Left hindlimb (tissue), 1 donor: Measurements from ENCODE around the gene SIL1.
"Not testable (repeated sequence)": the region's sequence is repeated elsewhere in the genome, so short reads cannot be mapped to it uniquely, and the experiment has no call there.

Experiments used
- DNase-seq: peaks from one replicate; pipeline ENCODE4 v3.0.0-alpha.2; 2018

The SIL1 gene

GRCh38 chr5:139138809-139139208 lies 59.4 kb downstream of the SIL1 start:
- DNase-seq = no peak

GRCh38 chr5:139138109-139138508 lies 60.1 kb downstream of the SIL1 start:
- DNase-seq = no peak

- DNase-seq = no peak
Measured at GRCh38 chr5:139137697-139138096, 60.5 kb downstream of the SIL1 start.

GRCh38 chr5:139134906-139135305 lies 63.3 kb downstream of the SIL1 start:
- DNase-seq = no peak

GRCh38 chr5:139133282-139133681 lies 64.9 kb downstream of the SIL1 start:
- DNase-seq = no peak

- DNase-seq = no peak
Measured at GRCh38 chr5:139132515-139132914, 65.7 kb downstream of the SIL1 start.

GRCh38 chr5:139131921-139132432 lies 66.2 kb downstream of the SIL1 start:
- no peak for DNase-seq

GRCh38 chr5:139131465-139131864 lies 66.7 kb downstream of the SIL1 start:
- DNase-seq = peak; percentile 79

GRCh38 chr5:139131062-139131461 lies 67.1 kb downstream of the SIL1 start:
- no peak for DNase-seq

GRCh38 chr5:139130214-139130613 lies 68.0 kb downstream of the SIL1 start:
- no peak for DNase-seq

GRCh38 chr5:139126711-139127111 lies 71.5 kb downstream of the SIL1 start:
- DNase-seq = no peak

GRCh38 chr5:139125991-139126390 lies 72.2 kb downstream of the SIL1 start:
- no peak for DNase-seq

GRCh38 chr5:139124774-139125520 lies 73.2 kb downstream of the SIL1 start:
- DNase-seq = no peak

GRCh38 chr5:139121120-139121519 lies 77.0 kb downstream of the SIL1 start:
- no peak for DNase-seq

- no peak for DNase-seq
Measured at GRCh38 chr5:139120521-139120920, 77.6 kb downstream of the SIL1 start.

- DNase-seq = no peak
Measured at GRCh38 chr5:139118804-139119203, 79.4 kb downstream of the SIL1 start.

- DNase-seq = no peak
Measured at GRCh38 chr5:139117342-139117884, 80.8 kb downstream of the SIL1 start.

GRCh38 chr5:139116100-139116655 lies 82.0 kb downstream of the SIL1 start:
- DNase-seq = no peak

- no peak for DNase-seq
Measured at GRCh38 chr5:139113892-139114291, 84.3 kb downstream of the SIL1 start.

- DNase-seq = not testable (repeated sequence)
Measured at GRCh38 chr5:139112362-139112761, 85.8 kb downstream of the SIL1 start.

- DNase-seq = no peak
Measured at GRCh38 chr5:139110526-139111168, 87.5 kb downstream of the SIL1 start.

GRCh38 chr5:139108063-139108824 lies 89.9 kb downstream of the SIL1 start:
- DNase-seq = peak; percentile 57

- peak; percentile 38 for DNase-seq
Measured at GRCh38 chr5:139105621-139106071, 92.5 kb downstream of the SIL1 start.
